Lung microvascular endothelial cell (primary cell): ENCODE measurements around the gene BICC1. TPM values are rescaled to one million over a fixed set of nuclear protein-coding genes. Genes with fewer than 3 reads are reported as not detected.

ENCODE experiments used
- DNase-seq, 2 donors: peaks; one replicate each; pipeline versions ENCODE4 v3.0.0 to v3.0.0-alpha.2; 2010; ENCODE audit warnings: low read depth in 2 of 2
- total RNA-seq: library from RNA; depleted of rRNA; stranded (reverse); fragments of >200 nt; gene quantifications from 2 replicates; pipeline ENCODE4 v1.2.1, GENCODE V29; 2014

The BICC1 gene
- total RNA-seq, 1 donor from 2014 or later = 0.20 TPM

GRCh38 chr10:58557714-58558113 lies 45.0 kb downstream of the BICC1 start:
- DNase-seq = no peak

- DNase-seq = no peak
These were observed 47.4 kb downstream of the BICC1 start for GRCh38 chr10:58560068-58560467.

- DNase-seq = no peak
These were observed 52.6 kb downstream of the BICC1 start for GRCh38 chr10:58565271-58565670.

- no peak for DNase-seq
These were observed 55.0 kb downstream of the BICC1 start for GRCh38 chr10:58567652-58568051.

GRCh38 chr10:58568428-58568935 lies 55.8 kb downstream of the BICC1 start:
- DNase-seq = no peak

GRCh38 chr10:58570307-58570723 lies 57.6 kb downstream of the BICC1 start:
- DNase-seq = no peak

GRCh38 chr10:58570979-58571378 lies 58.3 kb downstream of the BICC1 start:
- DNase-seq = no peak

- DNase-seq = no peak
These were observed 60.5 kb downstream of the BICC1 start for GRCh38 chr10:58573144-58573543.

- no peak for DNase-seq
These were observed 61.4 kb downstream of the BICC1 start for GRCh38 chr10:58574058-58574457.

- DNase-seq = no peak
These were observed 62.8 kb downstream of the BICC1 start for GRCh38 chr10:58575491-58575890.

- no peak for DNase-seq
These were observed 64.2 kb downstream of the BICC1 start for GRCh38 chr10:58576751-58577436.

- no peak for DNase-seq
These were observed 64.7 kb downstream of the BICC1 start for GRCh38 chr10:58577437-58577777.

- DNase-seq = no peak
These were observed 65.7 kb downstream of the BICC1 start for GRCh38 chr10:58578366-58578765.

- no peak for DNase-seq
These were observed 66.5 kb downstream of the BICC1 start for GRCh38 chr10:58579011-58579655.

GRCh38 chr10:58582045-58582444 lies 69.4 kb downstream of the BICC1 start:
- DNase-seq = no peak

GRCh38 chr10:58585435-58585834 lies 72.8 kb downstream of the BICC1 start:
- DNase-seq = no peak

GRCh38 chr10:58586282-58587245 lies 73.9 kb downstream of the BICC1 start:
- DNase-seq = no peak

GRCh38 chr10:58587676-58588075 lies 75.0 kb downstream of the BICC1 start:
- no peak for DNase-seq

- DNase-seq = no peak
These were observed 76.1 kb downstream of the BICC1 start for GRCh38 chr10:58588673-58589265.

GRCh38 chr10:58590152-58590840 lies 77.6 kb downstream of the BICC1 start:
- peak in 1 of 2 donors; percentile 25 for DNase-seq

GRCh38 chr10:58590924-58591323 lies 78.3 kb downstream of the BICC1 start:
- no peak for DNase-seq
